Astrocyte (in vitro differentiated cells and primary cell): Measurements from ENCODE around the gene CNDP2. TPM values are rescaled to one million over a fixed set of nuclear protein-coding genes. Genes with fewer than 3 reads are reported as not detected.

Experiments used
- DNase-seq: peaks from one replicate; pipeline ENCODE4 v3.0.0-alpha.2; 2010; ENCODE audit warnings: low read depth
- FAIRE-seq: peaks from 2 replicates; lab custom pipeline; 2011; peaks lifted over from hg19 to GRCh38; lab: Jason Lieb, UNC
- H2AFZ ChIP-seq: 2 replicates; pipeline ENCODE4 v1.6.0; 2012; ENCODE audit warnings: low read depth, low read length, inconsistent platforms
- H3K27ac ChIP-seq: 2 replicates; pipeline ENCODE4 v1.5.1; 2011; ENCODE audit warnings: low read depth, low read length, inconsistent platforms
- H3K27me3 ChIP-seq: 2 replicates; pipeline ENCODE4 v1.6.0; 2011; ENCODE audit warnings: low read length, inconsistent platforms; ENCODE audit not compliant: insufficient read depth
- H3K36me3 ChIP-seq: 2 replicates; pipeline ENCODE4 v1.5.1; 2011; ENCODE audit warnings: low read length, inconsistent platforms; ENCODE audit not compliant: insufficient read depth
- H3K4me1 ChIP-seq: 2 replicates; pipeline ENCODE4 v1.5.1; 2011; ENCODE audit warnings: low read length, inconsistent platforms; ENCODE audit not compliant: insufficient read depth
- H3K4me2 ChIP-seq: 2 replicates; pipeline ENCODE4 v1.6.0; 2012; ENCODE audit warnings: low read length, inconsistent platforms
- H3K4me3 ChIP-seq: 2 replicates; pipeline ENCODE4 v1.5.1; 2011; ENCODE audit warnings: low read depth, mild to moderate bottlenecking, low read length, inconsistent platforms; ENCODE audit not compliant: insufficient read depth
- H3K79me2 ChIP-seq: 2 replicates; pipeline ENCODE4 v1.6.0; 2012; ENCODE audit warnings: mild to moderate bottlenecking, low read length, inconsistent platforms; ENCODE audit not compliant: insufficient read depth
- H3K9ac ChIP-seq: 2 replicates; pipeline ENCODE4 v1.6.0; 2012; ENCODE audit warnings: mild to moderate bottlenecking, low read length, inconsistent platforms
- H3K9me3 ChIP-seq: 2 replicates; pipeline ENCODE4 v1.5.1; 2012; ENCODE audit warnings: low read depth, mild to moderate bottlenecking, low read length, inconsistent platforms; ENCODE audit not compliant: insufficient read depth
- H4K20me1 ChIP-seq: 2 replicates; pipeline ENCODE4 v1.6.0; 2012; ENCODE audit warnings: low read length, inconsistent platforms; ENCODE audit not compliant: insufficient read depth
- H3K27ac Mint-ChIP-seq: one replicate; pipeline ENCODE4 v1.8.0; 2021; ENCODE audit warnings: mild to moderate bottlenecking, mixed read lengths; ENCODE audit not compliant: unreplicated experiment
- H3K27me3 Mint-ChIP-seq: one replicate; pipeline ENCODE4 v1.8.0; 2021; ENCODE audit warnings: low read depth, mixed read lengths; ENCODE audit not compliant: unreplicated experiment
- H3K36me3 Mint-ChIP-seq: one replicate; pipeline ENCODE4 v1.8.0; 2021; ENCODE audit warnings: low read depth, mixed read lengths; ENCODE audit not compliant: unreplicated experiment
- H3K4me1 Mint-ChIP-seq: one replicate; pipeline ENCODE4 v1.8.0; 2021; ENCODE audit warnings: low read depth, mixed read lengths; ENCODE audit not compliant: unreplicated experiment
- H3K4me3 Mint-ChIP-seq: one replicate; pipeline ENCODE4 v1.8.0; 2021; ENCODE audit warnings: mild to moderate bottlenecking, moderate library complexity, mixed read lengths; ENCODE audit not compliant: unreplicated experiment
- H3K9me3 Mint-ChIP-seq: one replicate; pipeline ENCODE4 v1.8.0; 2021; ENCODE audit warnings: mild to moderate bottlenecking, mixed read lengths; ENCODE audit not compliant: unreplicated experiment
- EZH2 ChIP-seq: IDR thresholded peaks from 2 replicates; pipeline ENCODE4 v1.6.1; 2012; ENCODE audit warnings: mild to moderate bottlenecking, low read length, inconsistent platforms; ENCODE audit not compliant: insufficient read depth
- total RNA-seq: library from RNA; stranded (reverse); gene quantifications from 2 replicates; pipeline ENCODE4 v1.2.1, GENCODE V29; 2021
- TF ChIP-seq, protein P1 (sequence below): IDR thresholded peaks from 2 replicates; pipeline ENCODE4 v1.5.1; 2011; ENCODE audit warnings: low read depth, mild to moderate bottlenecking, inconsistent platforms, low read length, moderate library complexity; ENCODE audit not compliant: insufficient read depth

Gene CNDP2
- total RNA-seq, 1 donor from 2014 or later = 149 TPM

DNA sequence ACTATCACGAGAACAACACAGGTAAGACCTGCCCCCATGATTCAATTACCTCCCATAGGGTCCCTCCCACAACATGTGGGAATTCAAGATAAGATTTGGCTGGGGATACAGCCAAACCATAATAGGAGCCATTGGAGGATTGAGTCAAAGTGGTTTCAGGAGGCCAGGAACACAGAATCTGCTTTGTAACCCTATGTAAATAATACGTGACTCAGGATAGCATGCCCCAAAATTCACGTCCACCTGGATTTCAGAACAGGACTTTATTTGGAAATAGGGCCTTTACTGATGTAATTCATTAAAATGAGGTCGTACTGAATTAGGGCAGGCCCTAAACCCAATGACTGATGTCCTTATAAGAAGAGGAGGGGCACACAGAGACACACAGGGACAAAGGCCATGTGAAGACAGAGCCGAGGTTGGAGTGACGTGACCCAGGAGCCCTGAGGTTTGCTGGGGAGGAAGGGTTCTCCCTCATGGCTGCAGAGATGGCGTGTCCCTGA is 16.0 kb upstream of the CNDP2 start:
- no peaks in the 10 kb centered on the region for H3K9me3 Mint-ChIP-seq
- Histone ChIP-seq H3K4me3 (no peak overlapping the region), H3K79me2 (no peaks in the 10 kb centered on the region), H3K36me3 (no peaks in the 10 kb centered on the region), H3K9ac (no peak overlapping the region), H3K27ac (no peak overlapping the region), H3K4me1 (no peaks in the 10 kb centered on the region), H3K4me2 (no peak overlapping the region), H3K9me3 (no peaks in the 10 kb centered on the region), H2AFZ (no peak overlapping the region), H4K20me1 (no peaks in the 10 kb centered on the region), H3K27me3 (no peaks in the 10 kb centered on the region)
- H3K27me3 Mint-ChIP-seq = peaks cover 5% of the 10 kb centered on the region
- FAIRE-seq = no peak
- H3K4me3 Mint-ChIP-seq = no peak overlapping the region
- no peak overlapping the region for H3K27ac Mint-ChIP-seq
- no peak for DNase-seq
- H3K36me3 Mint-ChIP-seq = no peaks in the 10 kb centered on the region
- no peaks in the 10 kb centered on the region for H3K4me1 Mint-ChIP-seq
- no peak for TF ChIP-seq EZH2
- TF ChIP-seq, protein P1, sequence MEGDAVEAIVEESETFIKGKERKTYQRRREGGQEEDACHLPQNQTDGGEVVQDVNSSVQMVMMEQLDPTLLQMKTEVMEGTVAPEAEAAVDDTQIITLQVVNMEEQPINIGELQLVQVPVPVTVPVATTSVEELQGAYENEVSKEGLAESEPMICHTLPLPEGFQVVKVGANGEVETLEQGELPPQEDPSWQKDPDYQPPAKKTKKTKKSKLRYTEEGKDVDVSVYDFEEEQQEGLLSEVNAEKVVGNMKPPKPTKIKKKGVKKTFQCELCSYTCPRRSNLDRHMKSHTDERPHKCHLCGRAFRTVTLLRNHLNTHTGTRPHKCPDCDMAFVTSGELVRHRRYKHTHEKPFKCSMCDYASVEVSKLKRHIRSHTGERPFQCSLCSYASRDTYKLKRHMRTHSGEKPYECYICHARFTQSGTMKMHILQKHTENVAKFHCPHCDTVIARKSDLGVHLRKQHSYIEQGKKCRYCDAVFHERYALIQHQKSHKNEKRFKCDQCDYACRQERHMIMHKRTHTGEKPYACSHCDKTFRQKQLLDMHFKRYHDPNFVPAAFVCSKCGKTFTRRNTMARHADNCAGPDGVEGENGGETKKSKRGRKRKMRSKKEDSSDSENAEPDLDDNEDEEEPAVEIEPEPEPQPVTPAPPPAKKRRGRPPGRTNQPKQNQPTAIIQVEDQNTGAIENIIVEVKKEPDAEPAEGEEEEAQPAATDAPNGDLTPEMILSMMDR = no peak

DNA sequence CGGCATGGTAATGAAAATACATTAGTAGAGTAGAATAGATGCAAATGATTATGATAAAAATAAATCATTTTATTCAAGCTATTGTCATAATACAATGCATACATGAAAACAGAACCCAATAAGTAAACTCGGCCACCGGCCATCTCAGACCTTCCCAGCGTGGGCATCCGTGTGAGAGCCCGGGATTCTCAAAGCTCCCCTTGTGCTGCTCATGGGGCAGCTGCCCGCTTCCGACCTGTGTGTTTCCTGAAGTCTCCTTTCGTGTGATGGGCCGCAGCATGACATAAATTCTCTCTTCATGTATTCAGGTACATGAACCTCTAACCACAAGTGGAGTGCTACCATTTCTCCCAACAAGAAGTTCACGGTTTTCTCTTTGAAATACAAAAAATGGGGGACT is 13.5 kb upstream of the CNDP2 start:
- TF ChIP-seq EZH2 = no peak
- TF ChIP-seq, protein P1 = no peak
- H3K4me3 Mint-ChIP-seq = no peak overlapping the region
- H3K27me3 ChIP-seq = no peaks in the 10 kb centered on the region
- H3K36me3 Mint-ChIP-seq = no peaks in the 10 kb centered on the region
- DNase-seq = no peak
- no peak overlapping the region for H3K4me2 ChIP-seq
- no peak overlapping the region for H3K27ac Mint-ChIP-seq
- FAIRE-seq = no peak
- no peak overlapping the region for H3K4me3 ChIP-seq
- no peak overlapping the region for H3K27ac ChIP-seq
- no peaks in the 10 kb centered on the region for H3K9me3 ChIP-seq
- H3K4me1 Mint-ChIP-seq = peaks cover 6% of the 10 kb centered on the region
- H3K9me3 Mint-ChIP-seq = no peaks in the 10 kb centered on the region
- H2AFZ ChIP-seq = no peak overlapping the region
- no peaks in the 10 kb centered on the region for H4K20me1 ChIP-seq
- no peaks in the 10 kb centered on the region for H3K36me3 ChIP-seq
- H3K27me3 Mint-ChIP-seq = peaks cover 3% of the 10 kb centered on the region
- no peak overlapping the region for H3K9ac ChIP-seq
- no peaks in the 10 kb centered on the region for H3K4me1 ChIP-seq
- no peaks in the 10 kb centered on the region for H3K79me2 ChIP-seq

DNA sequence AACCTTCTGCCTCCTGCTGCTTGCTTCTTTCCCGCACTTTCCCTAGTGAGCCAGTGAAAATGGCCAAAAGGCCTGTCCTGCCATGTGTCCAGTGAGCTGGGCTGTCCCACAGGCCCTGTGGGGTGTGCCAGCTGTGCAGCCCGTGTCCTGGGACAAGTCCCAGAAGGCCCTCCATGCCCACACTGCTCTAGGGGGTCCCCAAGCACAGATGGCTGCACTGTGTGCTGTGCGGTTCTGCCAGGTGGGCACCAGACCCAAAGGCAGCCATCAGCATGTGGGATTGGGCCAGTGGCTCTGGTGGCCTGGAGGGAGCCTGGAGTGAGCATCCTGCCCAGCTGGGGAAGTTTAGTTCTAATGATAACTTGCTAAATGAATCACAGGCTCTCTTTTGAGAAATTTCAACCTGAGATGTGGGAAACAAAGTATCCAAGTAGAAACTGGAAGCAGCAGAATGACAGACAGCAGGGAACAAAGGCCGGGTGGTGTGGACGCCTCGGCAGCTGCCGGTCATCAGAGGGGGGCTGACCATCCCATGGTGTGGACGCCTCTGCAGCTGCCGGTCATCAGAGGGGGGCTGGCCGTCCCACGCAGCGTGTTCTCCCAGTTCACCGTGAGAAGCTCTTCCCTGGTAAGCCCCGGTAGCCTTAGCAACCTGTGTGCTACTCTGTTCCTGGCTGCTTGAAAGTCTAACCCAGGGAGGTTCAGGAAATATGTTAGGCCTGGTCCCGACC is 9.9 kb upstream of the CNDP2 start:
- FAIRE-seq (no peak), DNase-seq (no peak)
- Mint-ChIP-seq H3K4me3 (no peak overlapping the region), H3K9me3 (no peaks in the 10 kb centered on the region), H3K36me3 (no peaks in the 10 kb centered on the region), H3K4me1 (peaks cover 15% of the 10 kb centered on the region), H3K27ac (no peak overlapping the region), H3K27me3 (peaks cover 3% of the 10 kb centered on the region)
- Histone ChIP-seq H3K9me3 (no peaks in the 10 kb centered on the region), H3K9ac (no peak overlapping the region), H3K79me2 (no peaks in the 10 kb centered on the region), H2AFZ (no peak overlapping the region), H3K27ac (no peak overlapping the region), H3K27me3 (no peaks in the 10 kb centered on the region), H3K4me2 (no peak overlapping the region), H4K20me1 (no peaks in the 10 kb centered on the region), H3K4me1 (no peaks in the 10 kb centered on the region), H3K36me3 (no peaks in the 10 kb centered on the region), H3K4me3 (no peak overlapping the region)
- TF ChIP-seq, protein P1 = no peak
- no peak for TF ChIP-seq EZH2
